GM21723 (cell line): ENCODE results near the gene OPN1LW.
"Not testable (repeated sequence)": the region's sequence is repeated elsewhere in the genome, so short reads cannot be mapped to it uniquely, and the experiment has no call there.

Source experiments
- ATAC-seq: cut with Tn5 transposase; IDR thresholded peaks from one replicate; pipeline ENCODE4 v1.9.1; 2021; ENCODE audit warnings: mild to moderate bottlenecking, moderate library complexity; ENCODE audit not compliant: unreplicated experiment

The OPN1LW gene

GRCh38 chrX:154144010-154144409 is at the start of gene OPN1LW:
Gene OPN1LW (plus strand): TSS chrX:154144243. CDS start chrX:154144284, 41 bp downstream.
- ATAC-seq = not testable (repeated sequence)

GRCh38 chrX:154094833-154095232 is 49.2 kb upstream of the OPN1LW start:
- no peak for ATAC-seq

GRCh38 chrX:154096140-154097002 is 47.7 kb upstream of the OPN1LW start:
- ATAC-seq = no peak

GRCh38 chrX:154097003-154097588 is 46.9 kb upstream of the OPN1LW start:
- peak; percentile 35 for ATAC-seq

- ATAC-seq = peak; percentile 74
Measured at GRCh38 chrX:154097589-154098541, 46.2 kb upstream of the OPN1LW start, which contains the start of gene MECP2. Gene MECP2 (minus strand): TSS chrX:154097717.

GRCh38 chrX:154098551-154098950 is 45.5 kb upstream of the OPN1LW start:
- no peak for ATAC-seq

- ATAC-seq = no peak
Measured at GRCh38 chrX:154113729-154114128, 30.3 kb upstream of the OPN1LW start.

GRCh38 chrX:154114652-154115051 is 29.4 kb upstream of the OPN1LW start:
- ATAC-seq = no peak

GRCh38 chrX:154115071-154115470 is 29.0 kb upstream of the OPN1LW start:
- no peak for ATAC-seq

- no peak for ATAC-seq
Measured at GRCh38 chrX:154115750-154116149, 28.3 kb upstream of the OPN1LW start.

- ATAC-seq = no peak
Measured at GRCh38 chrX:154116426-154117211, 27.4 kb upstream of the OPN1LW start.

- ATAC-seq = no peak
Measured at GRCh38 chrX:154117566-154117965, 26.5 kb upstream of the OPN1LW start.

GRCh38 chrX:154120567-154120966 is 23.5 kb upstream of the OPN1LW start:
- ATAC-seq = no peak

GRCh38 chrX:154121207-154121606 is 22.8 kb upstream of the OPN1LW start:
- ATAC-seq = no peak

GRCh38 chrX:154121961-154122360 is 22.1 kb upstream of the OPN1LW start:
- no peak for ATAC-seq

GRCh38 chrX:154123241-154124219 is 20.5 kb upstream of the OPN1LW start:
- ATAC-seq = no peak

- no peak for ATAC-seq
Measured at GRCh38 chrX:154125391-154126040, 18.5 kb upstream of the OPN1LW start.

GRCh38 chrX:154126101-154126500 is 17.9 kb upstream of the OPN1LW start:
- ATAC-seq = no peak

- no peak for ATAC-seq
Measured at GRCh38 chrX:154131955-154132354, 12.1 kb upstream of the OPN1LW start.
